ENCODE data around the gene GLG1.

GLG1 gene

GRCh38 chr16:74501484-74502478, 105.1 kb downstream of the GLG1 start:
- Mint-ChIP-seq H3K36me3 (peaks cover under 1% of the 10 kb centered on the region), H3K4me3 (no peak overlapping the region), H3K9me3 (ENCODE audit: low read depth) (no peaks in the 10 kb centered on the region), H3K27ac (peak overlapping the region; percentile 46), H3K27me3 (no peaks in the 10 kb centered on the region), H3K4me1 (ENCODE audit: low read depth) (peaks cover 8% of the 10 kb centered on the region)

DNA sequence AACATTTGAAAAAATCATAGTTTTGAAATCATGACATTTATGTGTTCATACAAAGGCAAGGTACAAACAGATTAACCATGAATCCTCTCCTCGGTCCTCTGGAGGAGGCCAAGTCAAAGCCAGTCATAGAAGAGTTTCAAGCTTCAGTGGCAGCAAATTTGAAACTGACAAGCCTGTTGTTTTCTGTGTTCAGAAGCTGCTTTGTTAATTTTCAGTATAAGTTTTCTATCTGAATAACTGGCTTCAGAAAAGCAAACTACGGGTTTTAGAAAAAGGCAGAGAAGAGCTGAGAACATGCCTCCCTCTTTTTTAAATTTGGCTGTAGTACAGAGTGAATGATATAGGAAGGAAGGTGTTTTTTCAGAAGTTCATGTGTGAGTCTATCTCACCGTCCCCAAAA, 106.0 kb downstream of the GLG1 start:
- H3K27me3 Mint-ChIP-seq = no peaks in the 10 kb centered on the region
- no peaks in the 10 kb centered on the region for H3K9me3 Mint-ChIP-seq (ENCODE audit: low read depth)
- peaks cover 8% of the 10 kb centered on the region for H3K4me1 Mint-ChIP-seq (ENCODE audit: low read depth)
- H3K36me3 Mint-ChIP-seq = no peaks in the 10 kb centered on the region
- no peak overlapping the region for H3K4me3 Mint-ChIP-seq
- peak overlapping the region; percentile 58 for H3K27ac Mint-ChIP-seq

- Mint-ChIP-seq H3K4me1 (ENCODE audit: low read depth) (peaks cover 5% of the 10 kb centered on the region), H3K27ac (no peak overlapping the region), H3K4me3 (no peak overlapping the region), H3K27me3 (no peaks in the 10 kb centered on the region), H3K9me3 (ENCODE audit: low read depth) (no peaks in the 10 kb centered on the region), H3K36me3 (peaks cover 2% of the 10 kb centered on the region)
Measured at GRCh38 chr16:74499114-74499513, 107.8 kb downstream of the GLG1 start.

DNA sequence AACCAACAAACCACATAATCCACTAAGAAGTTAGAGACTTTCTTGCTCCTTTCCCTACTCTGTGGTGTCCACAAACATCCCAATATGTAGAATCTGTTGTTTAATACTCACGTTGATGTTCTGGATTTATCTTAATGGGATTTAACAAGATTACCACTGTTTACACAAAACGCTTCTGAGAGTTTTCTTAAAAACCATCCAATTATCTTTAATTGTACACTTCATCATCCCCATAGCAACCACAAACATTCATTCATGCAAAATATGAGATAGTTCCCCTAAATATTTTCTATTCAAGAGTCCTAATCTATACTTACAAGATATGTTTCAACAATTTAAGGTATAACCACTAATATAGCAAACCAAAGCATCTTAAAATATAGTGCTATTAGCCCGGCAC, 109.2 kb downstream of the GLG1 start:
- Mint-ChIP-seq H3K4me3 (no peak overlapping the region), H3K27ac (no peak overlapping the region), H3K36me3 (peaks cover 2% of the 10 kb centered on the region), H3K9me3 (ENCODE audit: low read depth) (no peaks in the 10 kb centered on the region), H3K4me1 (ENCODE audit: low read depth) (peaks cover 2% of the 10 kb centered on the region), H3K27me3 (no peaks in the 10 kb centered on the region)

- Mint-ChIP-seq H3K36me3 (peaks cover 2% of the 10 kb centered on the region), H3K4me3 (no peak overlapping the region), H3K4me1 (ENCODE audit: low read depth) (peaks cover 2% of the 10 kb centered on the region), H3K27ac (no peak overlapping the region), H3K9me3 (ENCODE audit: low read depth) (no peaks in the 10 kb centered on the region), H3K27me3 (no peaks in the 10 kb centered on the region)
Measured at GRCh38 chr16:74496054-74496453, 110.9 kb downstream of the GLG1 start.

GRCh38 chr16:74492976-74493375, 113.9 kb downstream of the GLG1 start:
- no peaks in the 10 kb centered on the region for H3K27me3 Mint-ChIP-seq
- H3K27ac Mint-ChIP-seq = no peak overlapping the region
- no peaks in the 10 kb centered on the region for H3K9me3 Mint-ChIP-seq (ENCODE audit: low read depth)
- H3K4me1 Mint-ChIP-seq (ENCODE audit: low read depth) = peaks cover 2% of the 10 kb centered on the region
- H3K36me3 Mint-ChIP-seq = peaks cover 2% of the 10 kb centered on the region
- H3K4me3 Mint-ChIP-seq = no peak overlapping the region

GRCh38 chr16:74487634-74488495, 119.0 kb downstream of the GLG1 start:
- Mint-ChIP-seq H3K4me3 (no peak overlapping the region), H3K9me3 (ENCODE audit: low read depth) (no peaks in the 10 kb centered on the region), H3K36me3 (peaks cover 2% of the 10 kb centered on the region), H3K27ac (no peak overlapping the region), H3K4me1 (ENCODE audit: low read depth) (peaks cover 8% of the 10 kb centered on the region), H3K27me3 (no peaks in the 10 kb centered on the region)

DNA sequence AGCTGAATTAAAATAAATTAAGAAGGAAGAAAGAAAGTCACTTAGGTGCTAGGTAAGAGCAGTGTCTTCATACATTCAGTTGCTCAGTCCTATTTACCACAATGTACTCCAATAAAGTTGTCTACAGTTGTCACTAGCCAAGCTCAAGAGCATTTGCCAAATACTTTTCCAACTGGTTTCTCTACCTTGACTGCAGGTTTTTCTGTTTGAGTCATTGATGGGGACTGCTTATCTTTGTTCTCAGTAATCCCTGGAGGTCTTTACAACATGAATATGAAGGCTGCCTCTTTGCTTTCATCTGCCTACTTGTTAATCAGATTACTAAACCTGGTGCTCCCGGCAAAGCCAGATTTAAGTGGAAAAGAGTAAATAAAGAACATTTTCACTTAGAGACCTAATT, 121.0 kb downstream of the GLG1 start:
- Mint-ChIP-seq H3K27me3 (no peaks in the 10 kb centered on the region), H3K27ac (peak overlapping the region; percentile 35), H3K36me3 (peaks cover 2% of the 10 kb centered on the region), H3K9me3 (ENCODE audit: low read depth) (no peaks in the 10 kb centered on the region), H3K4me3 (no peak overlapping the region), H3K4me1 (ENCODE audit: low read depth) (peaks cover 8% of the 10 kb centered on the region)

- Mint-ChIP-seq H3K36me3 (peaks cover 9% of the 10 kb centered on the region), H3K4me3 (no peak overlapping the region), H3K4me1 (ENCODE audit: low read depth) (peaks cover 3% of the 10 kb centered on the region), H3K27ac (peak overlapping the region; percentile 64), H3K27me3 (no peaks in the 10 kb centered on the region), H3K9me3 (ENCODE audit: low read depth) (no peaks in the 10 kb centered on the region)
Measured at GRCh38 chr16:74480150-74481029, 126.5 kb downstream of the GLG1 start.

- H3K4me3 Mint-ChIP-seq = no peak overlapping the region
- H3K36me3 Mint-ChIP-seq = peaks cover 9% of the 10 kb centered on the region
- H3K27me3 Mint-ChIP-seq = no peaks in the 10 kb centered on the region
- H3K9me3 Mint-ChIP-seq (ENCODE audit: low read depth) = no peaks in the 10 kb centered on the region
- peak overlapping the region; percentile 47 for H3K27ac Mint-ChIP-seq
- no peaks in the 10 kb centered on the region for H3K4me1 Mint-ChIP-seq (ENCODE audit: low read depth)
Measured at GRCh38 chr16:74477226-74477625, 129.7 kb downstream of the GLG1 start.

DNA sequence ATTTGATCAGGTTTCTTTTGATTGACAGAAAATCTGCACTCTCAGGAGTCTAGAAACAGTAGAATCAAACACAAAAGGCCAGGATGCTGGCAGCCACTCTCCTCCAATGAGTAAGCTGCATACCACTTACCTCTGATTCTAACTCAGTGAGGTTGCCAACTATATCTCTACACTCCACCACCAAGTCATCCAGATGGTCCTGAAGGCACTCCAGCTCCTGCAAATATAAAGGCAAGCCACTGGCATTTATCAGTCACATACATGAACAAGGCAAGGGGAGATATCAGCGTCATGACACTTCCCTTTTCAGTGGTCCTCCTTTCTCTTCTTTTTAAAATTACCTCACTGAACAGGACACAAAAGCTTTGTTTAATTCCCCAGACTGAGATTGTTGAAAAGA, 132.5 kb downstream of the GLG1 start:
- peaks cover 9% of the 10 kb centered on the region for H3K36me3 Mint-ChIP-seq
- H3K4me3 Mint-ChIP-seq = no peak overlapping the region

DNA sequence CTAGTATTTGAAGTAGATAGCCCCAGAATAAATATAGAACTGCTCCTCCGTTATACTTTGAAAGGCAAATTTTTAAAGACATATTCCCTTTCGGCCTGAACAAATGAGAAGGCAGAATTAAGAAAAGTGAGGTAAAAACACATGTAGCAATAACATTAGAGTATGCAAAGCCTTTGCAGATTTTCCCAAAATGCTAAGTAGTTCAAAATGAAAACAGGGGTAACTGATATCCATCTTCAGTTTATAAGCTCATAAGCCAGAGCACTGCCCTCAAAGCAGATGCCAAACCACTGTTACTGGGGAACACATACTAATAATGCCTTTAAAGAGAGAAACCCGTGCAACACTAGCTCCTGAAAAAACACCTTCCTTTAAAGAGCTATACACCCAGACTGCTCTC, 134.4 kb downstream of the GLG1 start:
- Mint-ChIP-seq H3K9me3 (ENCODE audit: low read depth) (no peaks in the 10 kb centered on the region), H3K27ac (peak overlapping the region; percentile 34), H3K27me3 (no peaks in the 10 kb centered on the region), H3K4me1 (ENCODE audit: low read depth) (peaks cover 3% of the 10 kb centered on the region), H3K4me3 (no peak overlapping the region), H3K36me3 (peaks cover 9% of the 10 kb centered on the region)

More for the DNA sequence above, 132.5 kb downstream of the GLG1 start:
- Mint-ChIP-seq H3K27me3 (no peaks in the 10 kb centered on the region), H3K9me3 (ENCODE audit: low read depth) (no peaks in the 10 kb centered on the region), H3K27ac (peak overlapping the region; percentile 6), H3K4me1 (ENCODE audit: low read depth) (no peaks in the 10 kb centered on the region)

DNA sequence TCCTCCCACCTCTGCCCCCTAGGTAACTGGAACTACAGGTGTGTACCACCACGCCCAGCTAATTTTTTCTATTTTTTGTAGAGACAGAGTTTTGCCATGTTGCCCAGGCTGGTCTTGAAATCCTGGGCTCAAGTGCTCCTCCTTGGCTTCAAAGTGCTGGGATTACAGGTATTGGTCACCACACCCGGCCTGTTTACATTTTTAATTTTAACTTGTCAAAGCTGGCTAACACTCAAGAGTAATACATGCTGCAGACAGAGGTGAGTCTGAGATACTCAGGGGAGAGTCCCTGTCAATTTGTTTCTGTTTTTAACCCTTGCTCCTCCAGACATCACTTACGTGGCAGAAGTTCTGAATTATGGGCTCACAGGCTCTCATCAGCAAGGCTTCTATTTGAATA, 134.9 kb downstream of the GLG1 start:
- H3K9me3 Mint-ChIP-seq (ENCODE audit: low read depth) = no peaks in the 10 kb centered on the region
- no peak overlapping the region for H3K4me3 Mint-ChIP-seq
- H3K4me1 Mint-ChIP-seq (ENCODE audit: low read depth) = peaks cover 8% of the 10 kb centered on the region
- peaks cover 7% of the 10 kb centered on the region for H3K36me3 Mint-ChIP-seq
- H3K27me3 Mint-ChIP-seq = no peaks in the 10 kb centered on the region
- no peak overlapping the region for H3K27ac Mint-ChIP-seq

GRCh38 chr16:74469946-74470478, 136.9 kb downstream of the GLG1 start:
- H3K9me3 Mint-ChIP-seq (ENCODE audit: low read depth) = no peaks in the 10 kb centered on the region
- no peaks in the 10 kb centered on the region for H3K27me3 Mint-ChIP-seq
- no peak overlapping the region for H3K4me3 Mint-ChIP-seq
- peaks cover 15% of the 10 kb centered on the region for H3K4me1 Mint-ChIP-seq (ENCODE audit: low read depth)
- no peak overlapping the region for H3K27ac Mint-ChIP-seq
- no peaks in the 10 kb centered on the region for H3K36me3 Mint-ChIP-seq
